CD14-positive monocyte (primary cell): ENCODE data around the gene ZAR1. TPM values are rescaled to one million over a fixed set of nuclear protein-coding genes. Genes with fewer than 3 reads are reported as not detected.

Experiments
- DNase-seq, 3 donors: peaks; one replicate each; pipeline ENCODE4 v3.0.0-alpha.2; 2011 to 2022
- H2AFZ ChIP-seq: 2 replicates; pipeline ENCODE4 v1.6.0; 2012; ENCODE audit warnings: mild to moderate bottlenecking, low read depth, low read length, inconsistent platforms; ENCODE audit not compliant: insufficient read depth, poor library complexity, severe bottlenecking
- H3K27ac ChIP-seq, 2 donors: 1 replicate in 1 of 2; 2 replicates in 1 of 2; pipeline ENCODE4 v1.5.1; 2012 to 2013; ENCODE audit warnings: low read length in 2 of 2, control low read depth in 1 of 2, inconsistent platforms in 1 of 2, low read depth in 1 of 2, mild to moderate bottlenecking in 1 of 2
- H3K27me3 ChIP-seq, 2 donors: one replicate each; pipeline versions ENCODE4 v1.6.0 to v1.6.1; 2011 to 2013; ENCODE audit warnings: low read length in 2 of 2; ENCODE audit not compliant: control insufficient read depth in 2 of 2, insufficient read depth in 2 of 2
- H3K36me3 ChIP-seq, 2 donors: replicated peaks in 1 of 2; 1 replicate in 1 of 2; 2 replicates in 1 of 2; pipeline versions ENCODE4 v1.5.1 to v1.6.1; 2012 to 2013; ENCODE audit warnings: low read length in 2 of 2, control low read depth in 1 of 2, inconsistent platforms in 1 of 2, mild to moderate bottlenecking in 1 of 2; ENCODE audit not compliant: insufficient read depth in 2 of 2, control insufficient read depth in 1 of 2
- H3K4me1 ChIP-seq, 2 donors: 1 replicate in 1 of 2; 2 replicates in 1 of 2; pipeline versions ENCODE4 v1.5.1 to v1.6.1; 2012 to 2013; ENCODE audit warnings: low read length in 2 of 2, control low read depth in 1 of 2, inconsistent platforms in 1 of 2, mild to moderate bottlenecking in 1 of 2, moderate library complexity in 1 of 2; ENCODE audit not compliant: insufficient read depth in 2 of 2, control insufficient read depth in 1 of 2
- H3K4me2 ChIP-seq: replicated peaks from 2 replicates; pipeline ENCODE3; 2012; ENCODE audit warnings: low read length, moderate library complexity, mild to moderate bottlenecking; ENCODE audit not compliant: poor library complexity, severe bottlenecking; ENCODE audit errors: extremely low read depth
- H3K4me3 ChIP-seq, 3 experiments: fragments of 200-600 bp in 1 of 3; sonication (generic) in 1 of 3; replicated peaks in 1 of 3; 1 replicate in 2 of 3; 2 replicates in 1 of 3; pipeline ENCODE4 v1.5.1; 2011 to 2013; ENCODE audit warnings: low read length in 3 of 3, mild to moderate bottlenecking in 3 of 3, control low read depth in 2 of 3, low read depth in 2 of 3, inconsistent platforms in 1 of 3, moderate library complexity in 1 of 3
- H3K79me2 ChIP-seq: 2 replicates; pipeline ENCODE4 v1.6.0; 2012; ENCODE audit warnings: mild to moderate bottlenecking, control low read depth, inconsistent platforms, low read length, moderate library complexity; ENCODE audit not compliant: insufficient read depth
- H3K9ac ChIP-seq: 2 replicates; pipeline ENCODE4 v1.6.0; 2017; ENCODE audit warnings: low read length, mild to moderate bottlenecking; ENCODE audit not compliant: insufficient read depth, poor library complexity, severe bottlenecking
- H3K9me3 ChIP-seq, 2 donors: replicated peaks in 1 of 2; 1 replicate in 1 of 2; 2 replicates in 1 of 2; pipeline versions ENCODE4 v1.5.1 to v1.6.1; 2012 to 2013; ENCODE audit warnings: low read length in 2 of 2, control low read depth in 1 of 2; ENCODE audit not compliant: control insufficient read depth in 1 of 2, insufficient read depth in 1 of 2
- H4K20me1 ChIP-seq: 2 replicates; pipeline ENCODE4 v1.6.0; 2012; ENCODE audit warnings: mild to moderate bottlenecking, low read length, control low read depth, moderate library complexity; ENCODE audit not compliant: insufficient read depth
- H3K27ac Mint-ChIP-seq, 7 donors: one replicate each; pipeline ENCODE4 v1.8.0; 2020; ENCODE audit warnings: mild to moderate bottlenecking in 7 of 7, mixed read lengths in 7 of 7, moderate library complexity in 6 of 7, inconsistent platforms in 2 of 7
- H3K27me3 Mint-ChIP-seq, 3 donors: one replicate each; pipeline ENCODE4 v1.8.0; 2021 to 2022; ENCODE audit warnings: low read depth in 3 of 3, mild to moderate bottlenecking in 3 of 3, mixed read lengths in 3 of 3, moderate library complexity in 3 of 3, inconsistent platforms in 1 of 3
- H3K36me3 Mint-ChIP-seq, 2 donors: one replicate each; pipeline ENCODE4 v1.8.0; 2020; ENCODE audit warnings: mixed read lengths in 2 of 2, inconsistent platforms in 1 of 2, mild to moderate bottlenecking in 1 of 2
- H3K4me1 Mint-ChIP-seq: one replicate; pipeline ENCODE4 v1.8.0; 2020; ENCODE audit warnings: mild to moderate bottlenecking, mixed read lengths
- H3K4me3 Mint-ChIP-seq, 2 donors: one replicate each; pipeline ENCODE4 v1.8.0; 2020; ENCODE audit warnings: mild to moderate bottlenecking in 2 of 2, mixed read lengths in 2 of 2, moderate library complexity in 1 of 2
- H3K9me3 Mint-ChIP-seq, 7 donors: one replicate each; pipeline ENCODE4 v1.8.0; 2020 to 2022; ENCODE audit warnings: mixed read lengths in 7 of 7, mild to moderate bottlenecking in 6 of 7, moderate library complexity in 6 of 7, inconsistent platforms in 2 of 7
- WGBS: methylation state at CpG from one replicate; pipeline ENCODE4 v1.1.5; 2013; ENCODE audit warnings: missing lambda C conversion rate; ENCODE audit not compliant: insufficient coverage; 5-methylcytosine and 5-hydroxymethylcytosine counted together
- intact Hi-C, 2 donors: fragments of 100-400 bp; cut with micrococcal nuclease; formaldehyde crosslinking; loops; one replicate each; pipeline versions ENCODE4 v1.15.0 to v1.15.1; 2023
- polyA plus RNA-seq, 3 donors: library from polyadenylated mRNA; depleted of rRNA in 1 of 3; unstranded in 2 of 3; stranded (reverse) in 1 of 3; fragments of 300-500 nt in 2 of 3; fragments of >200 nt in 1 of 3; fragmentation: Illumina TruSeq in 2 of 3; gene quantifications; 1 replicate in 2 of 3; 2 replicates in 1 of 3; pipeline ENCODE4 v1.2.3, GENCODE V29; 2012 to 2021
- TF ChIP-seq, protein P1 (sequence below): fragments of 200-600 bp; IDR thresholded peaks from one replicate; pipeline ENCODE4 v1.8.0; 2022; ENCODE audit warnings: antibody characterized with exemption, mild to moderate bottlenecking

ZAR1 gene
- polyA plus RNA-seq, 3 donors = not detected

DNA sequence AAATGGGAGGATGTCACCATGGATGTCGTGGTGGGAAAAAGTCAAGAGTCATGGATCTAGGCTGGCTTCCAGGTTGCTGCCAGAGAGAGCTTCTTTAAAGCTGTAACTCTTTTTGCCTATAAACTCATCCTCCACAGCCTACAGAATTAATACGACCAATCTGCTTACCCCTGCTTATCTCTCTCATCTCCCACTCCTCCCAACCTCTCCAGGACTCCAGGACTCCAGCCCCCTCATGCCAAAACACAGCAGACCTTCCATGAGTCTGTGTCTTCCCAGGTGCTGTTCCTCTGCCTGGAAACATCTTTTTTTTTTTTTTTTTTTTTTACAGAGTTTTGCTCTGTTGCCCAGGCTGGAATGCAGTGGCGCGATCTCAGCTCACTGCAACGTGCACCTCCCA is 22.2 kb upstream of the ZAR1 start:
- DNase-seq = no peak
- WGBS = 46% methylated on average over 2 of the region's 5 CpGs
- Histone ChIP-seq H3K79me2 (no peaks in the 10 kb centered on the region), H3K27me3 (no peaks in the 10 kb centered on the region), H3K36me3 (no peaks in the 10 kb centered on the region), H3K9ac (no peak overlapping the region), H4K20me1 (no peaks in the 10 kb centered on the region), H3K4me1 (no peaks in the 10 kb centered on the region), H3K9me3 (no peaks in the 10 kb centered on the region), H2AFZ (no peak overlapping the region), H3K27ac (no peak overlapping the region), H3K4me3 (no peak overlapping the region), H3K4me2 (no peak overlapping the region)
- TF ChIP-seq, protein P1, sequence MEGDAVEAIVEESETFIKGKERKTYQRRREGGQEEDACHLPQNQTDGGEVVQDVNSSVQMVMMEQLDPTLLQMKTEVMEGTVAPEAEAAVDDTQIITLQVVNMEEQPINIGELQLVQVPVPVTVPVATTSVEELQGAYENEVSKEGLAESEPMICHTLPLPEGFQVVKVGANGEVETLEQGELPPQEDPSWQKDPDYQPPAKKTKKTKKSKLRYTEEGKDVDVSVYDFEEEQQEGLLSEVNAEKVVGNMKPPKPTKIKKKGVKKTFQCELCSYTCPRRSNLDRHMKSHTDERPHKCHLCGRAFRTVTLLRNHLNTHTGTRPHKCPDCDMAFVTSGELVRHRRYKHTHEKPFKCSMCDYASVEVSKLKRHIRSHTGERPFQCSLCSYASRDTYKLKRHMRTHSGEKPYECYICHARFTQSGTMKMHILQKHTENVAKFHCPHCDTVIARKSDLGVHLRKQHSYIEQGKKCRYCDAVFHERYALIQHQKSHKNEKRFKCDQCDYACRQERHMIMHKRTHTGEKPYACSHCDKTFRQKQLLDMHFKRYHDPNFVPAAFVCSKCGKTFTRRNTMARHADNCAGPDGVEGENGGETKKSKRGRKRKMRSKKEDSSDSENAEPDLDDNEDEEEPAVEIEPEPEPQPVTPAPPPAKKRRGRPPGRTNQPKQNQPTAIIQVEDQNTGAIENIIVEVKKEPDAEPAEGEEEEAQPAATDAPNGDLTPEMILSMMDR = no peak
- intact Hi-C loops = no loop called here
- no peak overlapping the region for H3K4me3 Mint-ChIP-seq
- H3K36me3 Mint-ChIP-seq = no peaks in the 10 kb centered on the region
- peaks cover 5 to 6% (median 6%) of the 10 kb centered on the region in 3 donors for H3K27me3 Mint-ChIP-seq
- no peak overlapping the region for H3K27ac Mint-ChIP-seq
- H3K4me1 Mint-ChIP-seq = no peaks in the 10 kb centered on the region
- peaks cover 0 to 4% (median 1%) of the 10 kb centered on the region in 7 donors for H3K9me3 Mint-ChIP-seq

DNA sequence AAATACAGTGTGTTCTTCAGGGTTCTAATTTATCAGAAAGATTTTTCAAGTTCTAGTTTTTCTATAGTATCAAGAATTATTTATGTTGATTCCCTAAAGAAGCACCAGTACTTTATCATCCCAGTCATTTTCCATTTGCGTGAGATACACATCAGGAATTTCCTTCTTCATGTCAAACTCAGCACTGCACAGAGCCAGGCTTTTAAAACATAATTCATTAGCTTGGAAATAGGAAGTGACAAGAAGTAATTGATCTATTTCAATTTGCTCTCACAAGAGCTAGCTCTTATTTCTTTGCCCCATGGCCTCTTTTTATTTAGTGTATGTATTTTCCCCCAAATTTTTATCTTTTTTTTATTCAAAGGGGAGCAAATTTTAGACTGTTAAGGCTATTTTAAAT is 19.9 kb upstream of the ZAR1 start:
- WGBS = no CpG with 5 or more reads among the region's 1 CpG
- no peaks in the 10 kb centered on the region for H3K4me1 Mint-ChIP-seq
- no peaks in the 10 kb centered on the region for H3K9me3 ChIP-seq
- H3K36me3 Mint-ChIP-seq = no peaks in the 10 kb centered on the region
- H2AFZ ChIP-seq = no peak overlapping the region
- no peak overlapping the region for H3K4me2 ChIP-seq
- H3K36me3 ChIP-seq = no peaks in the 10 kb centered on the region
- H3K9ac ChIP-seq = no peak overlapping the region
- H3K4me3 ChIP-seq = no peak overlapping the region
- H3K27me3 Mint-ChIP-seq = peaks cover 6 to 7% (median 6%) of the 10 kb centered on the region in 3 donors
- no peak overlapping the region for H3K4me3 Mint-ChIP-seq
- no peak for DNase-seq
- intact Hi-C loops = no loop called here
- no peaks in the 10 kb centered on the region for H3K79me2 ChIP-seq
- H4K20me1 ChIP-seq = no peaks in the 10 kb centered on the region
- peaks cover 0 to 4% (median 1%) of the 10 kb centered on the region in 7 donors for H3K9me3 Mint-ChIP-seq
- no peaks in the 10 kb centered on the region for H3K4me1 ChIP-seq
- no peak overlapping the region for H3K27ac ChIP-seq
- TF ChIP-seq, protein P1 = no peak
- no peak overlapping the region for H3K27ac Mint-ChIP-seq
- H3K27me3 ChIP-seq = no peaks in the 10 kb centered on the region
